Measurements from ENCODE around the gene ZFAND4. TPM values are rescaled to one million over a fixed set of nuclear protein-coding genes. Genes with fewer than 3 reads are reported as not detected.

ZFAND4 gene
- total and polyA plus RNA-seq, 10 of the 15 experiments (the other 5 are each of a cell fraction or from before 2014, with no cell fraction given) = 4.7 to 20.8 (median 12.8) TPM

- TF ChIP-seq SKIL (IDR thresholded peaks at IDR 0.05; ENCODE audit: low read depth, poor library complexity, severe bottlenecking) = no peak
- TF ChIP-seq IKZF1 (conservative IDR thresholded peaks at IDR 0.05) = no peak
Measured at GRCh38 chr10:45649296-45649695, 23.3 kb downstream of the ZFAND4 start (continued).

GRCh38 chr10:45647118-45647517, 25.5 kb downstream of the ZFAND4 start:
- Histone ChIP-seq H3K79me2 (ENCODE audit: control insufficient read depth, insufficient read depth, low read length) (no peaks in the 10 kb centered on the region), H4K20me1 (ENCODE audit: control insufficient read depth, insufficient read depth) (no peaks in the 10 kb centered on the region), H3K9ac (ENCODE audit: control insufficient read depth, insufficient read depth, low read length) (no peak overlapping the region), H3K9me3 (replicated peaks; ENCODE audit: control insufficient read depth, insufficient read depth, low read length) (no peaks in the 10 kb centered on the region), H2AFZ (ENCODE audit: control insufficient read depth, low read depth, low read length) (no peak overlapping the region), H3K4me3 (no peak overlapping the region), H3K4me2 (ENCODE audit: control insufficient read depth, insufficient read depth) (no peak overlapping the region), H3K27ac (ENCODE audit: control insufficient read depth, insufficient read depth) (no peak overlapping the region), H3K27me3 (replicated peaks in 1 of 2; ENCODE audit: control insufficient read depth in 2 of 2, insufficient read depth in 2 of 2, low read length in 1 of 2) (no peaks in the 10 kb centered on the region), H3K4me1 (ENCODE audit: control insufficient read depth, insufficient read depth, low read length) (no peaks in the 10 kb centered on the region), H3K36me3 (ENCODE audit: control insufficient read depth in 2 of 2, insufficient read depth in 2 of 2, low read length in 1 of 2) (peaks cover 0 to 7% of the 10 kb centered on the region in 2 experiments; a peak in 3 of 4 replicates)
- BruUV-seq (replicated peaks) = no TSS peak
- DNase-seq (ENCODE audit: low read depth, low spot score) (no peak), ATAC-seq (no peak), FAIRE-seq (no peak)
- TF ChIP-seq FOS (IDR thresholded peaks at IDR 0.05; ENCODE audit: borderline replicate concordance, extremely low read depth, insufficient read length) = no peak
- TF ChIP-seq RCOR1 (conservative IDR thresholded peaks at IDR 0.05; ENCODE audit: low read depth, low read length) = no peak
- no peak for TF ChIP-seq SP1 (IDR thresholded peaks at IDR 0.05; ENCODE audit: low read depth, low read length)
- no peak for TF ChIP-seq ATF2 (IDR thresholded peaks at IDR 0.05; ENCODE audit: low read length)
- TF ChIP-seq PAX5 (IDR thresholded peaks at IDR 0.05; ENCODE audit: borderline replicate concordance, low read depth, low read length) = no peak
- no peak for TF ChIP-seq SREBF1 (IDR thresholded peaks at IDR 0.05; ENCODE audit: low read length)
- no peak for TF ChIP-seq PAX8 (IDR thresholded peaks at IDR 0.05)
- TF ChIP-seq USF1 (IDR thresholded peaks at IDR 0.05; ENCODE audit: borderline replicate concordance, extremely low read length, insufficient read depth, low read depth, low read length) = no peak
- TF ChIP-seq ZBED1 (IDR thresholded peaks at IDR 0.05; ENCODE audit: borderline replicate concordance) = no peak
- intact Hi-C loops (cut with micrococcal nuclease; ENCODE audit: unreplicated experiment) (no loop called here), in situ Hi-C loops (cut with MboI) (no loop called here)
- ChIA-PET RAD21 (ENCODE audit: unreplicated experiment) (no interaction called here), CTCF (no interaction called here), POLR2A (no interaction called here), SMC1A (ENCODE audit: uncharacterized antibody, unreplicated experiment) (interaction anchor here (0.6 kb wide), 1 partner anchor 23 kb away, joined by 5 read pairs; no protein-coding TSS in a partner anchor)
- WGBS (ENCODE audit: insufficient coverage, insufficient replicate concordance, low lambda C conversion rate, missing lambda C conversion rate) = 93% methylated on average over 2 of the region's 2 CpGs
